HG03558 (cell line): Measurements from ENCODE around the gene SCAMP3.

ENCODE experiments used
- ATAC-seq: cut with Tn5 transposase; IDR thresholded peaks from one replicate; pipeline ENCODE4 v1.9.1; 2021; ENCODE audit warnings: moderate number of reproducible peaks; ENCODE audit not compliant: unreplicated experiment; ENCODE audit errors: extremely low read depth

The SCAMP3 gene

DNA sequence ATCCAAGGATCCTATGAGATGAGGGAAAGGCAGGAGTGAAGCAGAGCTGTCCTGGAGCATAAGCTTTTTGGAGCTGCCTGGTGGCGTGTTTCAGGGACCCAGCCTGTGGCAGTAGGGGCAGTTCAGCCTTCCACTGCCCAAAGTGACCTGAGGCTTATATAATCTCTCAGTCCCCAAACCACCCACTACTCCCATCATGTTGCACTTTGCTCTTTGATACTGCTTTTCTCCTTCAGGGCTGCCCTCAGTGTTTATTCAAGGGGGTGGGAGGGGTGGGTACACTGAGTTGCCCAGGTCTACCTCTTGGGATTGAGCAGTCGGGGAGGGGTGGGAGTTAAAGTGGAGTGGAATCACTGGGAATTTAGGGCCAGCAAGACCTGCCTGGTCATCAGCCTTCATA is 24.4 kb upstream of the SCAMP3 start:
- no peak for ATAC-seq

DNA sequence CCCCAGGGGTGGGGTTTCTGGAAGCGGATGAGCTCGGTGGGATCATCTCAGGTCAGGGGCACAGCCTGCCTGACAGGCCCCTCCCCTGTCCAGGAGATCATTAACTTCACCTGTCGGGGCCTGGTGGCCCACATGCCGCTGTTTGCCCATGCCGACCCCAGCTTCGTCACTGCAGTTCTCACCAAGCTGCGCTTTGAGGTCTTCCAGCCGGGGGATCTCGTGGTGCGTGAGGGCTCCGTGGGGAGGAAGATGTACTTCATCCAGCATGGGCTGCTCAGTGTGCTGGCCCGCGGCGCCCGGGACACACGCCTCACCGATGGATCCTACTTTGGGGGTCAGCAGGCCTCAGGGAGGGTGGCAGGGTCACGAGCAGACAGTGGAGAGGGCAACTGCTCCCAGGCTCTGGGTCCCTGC is 23.5 kb upstream of the SCAMP3 start:
- ATAC-seq, result no peak

DNA sequence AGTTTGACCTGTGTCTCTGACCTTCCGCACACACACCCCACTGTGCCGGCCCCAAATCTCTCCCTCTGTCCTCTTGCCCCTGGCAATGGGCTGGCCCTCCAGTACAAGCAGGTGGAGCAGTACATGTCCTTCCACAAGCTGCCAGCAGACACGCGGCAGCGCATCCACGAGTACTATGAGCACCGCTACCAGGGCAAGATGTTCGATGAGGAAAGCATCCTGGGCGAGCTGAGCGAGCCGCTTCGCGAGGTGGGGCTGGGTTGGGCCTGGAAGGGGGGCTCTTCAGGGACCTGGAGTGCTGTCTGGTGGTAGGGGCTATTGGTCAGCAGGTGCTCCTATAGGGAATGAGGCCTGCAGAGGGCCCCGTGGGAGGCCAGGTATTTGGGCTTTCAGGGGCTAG is 22.9 kb upstream of the SCAMP3 start:
- ATAC-seq, result no peak

DNA sequence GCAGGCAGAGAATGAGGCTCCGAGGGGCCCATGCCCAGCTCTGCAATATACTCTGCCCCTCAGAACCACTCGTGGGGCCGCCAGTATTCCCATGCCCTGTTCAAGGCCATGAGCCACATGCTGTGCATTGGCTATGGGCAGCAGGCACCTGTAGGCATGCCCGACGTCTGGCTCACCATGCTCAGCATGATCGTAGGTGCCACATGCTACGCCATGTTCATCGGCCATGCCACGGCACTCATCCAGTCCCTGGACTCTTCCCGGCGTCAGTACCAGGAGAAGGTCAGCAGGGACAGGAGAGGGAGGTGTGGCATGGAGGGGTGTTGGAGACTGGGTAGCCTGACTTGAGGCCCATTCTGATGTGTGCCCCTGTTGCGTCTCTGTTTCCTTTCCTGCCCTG is 22.3 kb upstream of the SCAMP3 start:
- ATAC-seq, result no peak

DNA sequence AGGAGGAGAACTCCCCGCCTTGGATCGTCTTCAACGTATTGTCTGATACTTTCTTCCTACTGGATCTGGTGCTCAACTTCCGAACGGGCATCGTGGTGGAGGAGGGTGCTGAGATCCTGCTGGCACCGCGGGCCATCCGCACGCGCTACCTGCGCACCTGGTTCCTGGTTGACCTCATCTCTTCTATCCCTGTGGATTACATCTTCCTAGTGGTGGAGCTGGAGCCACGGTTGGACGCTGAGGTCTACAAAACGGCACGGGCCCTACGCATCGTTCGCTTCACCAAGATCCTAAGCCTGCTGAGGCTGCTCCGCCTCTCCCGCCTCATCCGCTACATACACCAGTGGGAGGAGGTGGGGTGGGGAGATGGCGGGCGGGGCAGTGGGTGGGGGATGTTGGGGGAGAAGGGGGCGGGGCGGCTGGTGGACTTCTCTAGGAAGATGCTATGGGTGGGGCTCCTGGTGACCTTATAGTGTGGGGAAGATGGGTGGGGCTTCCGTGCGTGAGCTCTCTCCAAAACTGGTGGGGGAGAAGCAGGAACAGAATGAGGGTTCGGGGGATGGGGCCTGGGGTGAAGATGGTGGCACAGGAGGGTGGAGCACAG is 20.4 kb upstream of the SCAMP3 start:
- ATAC-seq, result no peak

DNA sequence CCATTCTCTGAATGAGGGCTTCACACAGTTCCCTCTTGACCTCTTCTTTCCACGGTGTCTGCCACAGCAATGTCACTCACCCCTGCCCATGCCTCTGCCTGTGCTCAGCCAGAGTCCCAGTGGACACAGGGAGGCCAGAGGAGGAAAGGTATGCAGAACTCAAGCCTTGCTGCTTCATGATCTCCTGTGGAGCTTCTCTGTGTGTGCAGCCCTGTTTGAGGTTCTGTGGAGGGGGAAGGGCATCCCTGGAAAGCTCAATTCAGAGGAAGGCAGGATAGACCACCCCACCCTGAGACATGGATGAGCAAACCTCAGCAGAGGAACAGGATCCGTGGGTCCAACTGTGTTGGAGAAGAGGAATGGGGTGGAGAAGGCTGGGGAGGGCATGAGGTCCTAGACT is 17.1 kb upstream of the SCAMP3 start:
- ATAC-seq, result no peak

DNA sequence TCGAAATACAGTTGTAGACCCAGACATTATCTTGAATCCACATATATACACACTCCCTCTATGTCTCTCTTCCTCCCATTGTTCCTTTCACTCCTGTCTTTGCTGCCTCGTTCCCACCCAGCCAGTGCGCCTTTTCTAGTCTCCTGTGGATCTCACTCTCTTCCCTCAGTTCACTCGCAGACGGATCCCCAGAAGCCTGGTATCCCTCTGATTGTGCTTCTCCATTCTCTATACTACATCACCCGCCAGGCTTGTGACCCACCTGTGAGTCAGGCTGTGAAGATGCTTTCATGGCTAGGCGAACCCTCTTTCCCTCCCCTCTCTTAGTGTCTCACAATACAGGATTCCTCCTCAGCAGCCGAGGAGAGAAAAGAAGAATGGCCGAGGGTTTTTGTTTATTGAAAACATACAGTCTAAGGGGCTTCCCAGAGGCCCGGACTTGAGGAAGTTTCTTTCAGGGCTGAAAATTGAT is 16.6 kb upstream of the SCAMP3 start:
- no peak for ATAC-seq

DNA sequence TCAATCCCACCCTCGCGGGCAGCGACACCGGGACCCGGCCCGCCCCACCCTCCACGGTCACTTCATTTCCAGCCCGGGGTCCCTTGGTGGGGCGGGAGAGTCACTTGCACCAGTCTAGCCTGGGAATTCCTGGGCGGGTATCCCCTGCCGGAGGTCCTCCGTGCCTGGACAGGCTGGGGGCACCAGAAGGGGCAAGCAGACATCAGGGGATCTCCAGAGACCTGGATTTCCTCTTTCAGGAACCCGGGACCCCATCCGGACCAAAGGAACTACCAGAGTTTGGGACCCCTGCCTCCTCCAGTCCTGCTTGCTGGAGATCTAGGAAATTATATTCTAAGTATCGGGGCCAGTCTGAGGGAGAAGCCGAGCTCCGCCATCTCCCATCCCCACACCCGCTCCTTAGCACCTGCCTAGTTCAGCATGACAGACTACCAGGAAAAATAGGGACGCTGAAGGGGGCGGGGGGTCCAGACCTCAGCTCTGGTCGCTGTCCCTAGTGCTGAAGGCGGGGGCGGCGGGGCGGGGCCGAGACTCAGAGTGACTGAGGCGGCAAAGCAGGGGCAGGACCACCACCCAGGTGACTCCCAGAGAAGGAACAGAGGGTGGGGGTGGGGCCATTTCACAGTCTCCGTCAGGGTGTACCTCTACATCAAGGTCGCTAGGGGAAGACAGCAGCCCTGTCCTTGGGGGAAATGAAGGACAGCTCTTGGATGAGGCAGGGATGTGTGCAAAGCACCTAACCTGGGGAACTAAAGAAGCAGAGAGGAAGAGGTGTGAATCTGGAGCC is 15.9 kb upstream of the SCAMP3 start:
- no peak for ATAC-seq

DNA sequence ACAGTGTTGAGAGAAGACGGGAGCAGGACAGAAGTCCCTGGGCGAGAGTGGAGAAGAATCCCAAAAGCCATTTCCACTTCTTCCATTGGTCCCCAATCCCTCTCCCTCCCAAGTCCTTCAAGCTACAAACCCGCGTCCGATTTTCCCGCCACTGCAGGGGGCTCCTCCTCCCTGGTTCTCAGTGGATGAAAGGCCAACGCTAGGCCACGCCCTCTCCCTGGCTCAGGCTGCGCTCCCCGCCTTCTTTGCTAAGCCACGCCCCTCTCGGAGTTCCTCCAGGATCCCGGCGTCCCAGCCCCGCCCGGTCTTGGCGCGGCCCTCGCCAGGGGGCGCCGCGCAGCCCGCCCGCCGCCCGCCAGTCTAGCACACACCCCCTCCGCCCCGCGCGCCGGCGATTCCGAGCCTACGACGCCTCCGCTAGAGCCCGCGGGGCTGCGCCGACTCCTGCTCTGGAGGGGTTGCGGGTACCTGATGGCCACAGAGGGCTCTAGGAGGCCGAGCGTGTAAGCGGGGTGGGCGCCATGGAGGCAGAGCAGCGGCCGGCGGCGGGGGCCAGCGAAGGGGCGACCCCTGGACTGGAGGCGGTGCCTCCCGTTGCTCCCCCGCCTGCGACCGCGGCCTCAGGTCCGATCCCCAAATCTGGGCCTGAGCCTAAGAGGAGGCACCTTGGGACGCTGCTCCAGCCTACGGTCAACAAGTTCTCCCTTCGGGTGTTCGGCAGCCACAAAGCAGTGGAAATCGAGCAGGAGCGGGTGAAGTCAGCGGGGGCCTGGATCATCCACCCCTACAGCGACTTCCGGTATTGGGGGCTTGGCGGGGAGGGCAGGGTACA is 15.1 kb upstream of the SCAMP3 start, which contains the start of gene HCN3:
Gene HCN3, plus strand, starts transcription at position 394 of the 832 bp plus-strand sequence. Its CDS starts 128 bp downstream, at position 522.
- ATAC-seq, result no peak

DNA sequence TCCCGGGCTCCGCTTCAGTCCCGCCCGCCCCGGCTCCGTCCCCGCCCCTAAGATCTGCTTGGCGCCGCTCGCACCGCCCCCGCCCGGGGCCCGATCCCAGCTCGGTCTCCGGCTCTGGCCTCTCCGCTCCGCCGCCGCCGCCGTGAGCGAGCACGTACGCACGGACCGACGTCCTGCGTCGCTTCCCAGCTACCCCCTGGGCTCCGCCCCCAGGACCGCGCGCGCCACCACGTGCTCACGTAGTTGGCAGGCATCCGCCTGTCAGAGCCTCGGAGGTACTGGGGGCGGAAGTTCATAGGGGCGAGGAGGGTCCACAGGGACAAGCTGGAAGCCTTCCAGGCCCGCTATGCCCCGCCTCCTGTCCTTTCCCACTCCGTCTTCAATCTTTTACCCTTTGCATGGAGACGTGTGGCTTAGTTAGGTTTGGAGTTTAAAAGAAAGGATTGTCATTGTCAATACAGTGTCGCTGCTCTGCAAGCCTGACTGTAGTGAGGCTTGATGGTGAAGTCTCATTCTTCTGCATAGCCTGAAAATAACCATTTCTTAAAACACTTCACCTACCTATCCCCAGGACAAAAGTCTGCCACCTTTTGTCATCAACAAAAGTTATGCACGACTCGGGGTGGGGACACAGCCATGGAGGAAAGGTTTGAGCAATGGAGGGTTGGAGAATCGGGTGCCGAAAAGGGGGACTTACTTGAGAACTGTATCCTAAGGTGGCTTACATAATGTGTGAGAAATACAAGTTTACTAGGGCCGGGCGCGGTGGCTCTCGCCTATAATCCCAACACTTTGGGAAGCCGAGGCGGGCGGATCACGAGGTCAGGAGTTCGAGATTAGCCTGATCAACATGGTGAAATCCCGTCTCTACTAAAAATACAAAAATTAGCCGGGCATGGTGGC is 11.4 kb upstream of the SCAMP3 start, which contains the start of gene CLK2:
Gene CLK2, minus strand, starts transcription at position 162 of the 903 bp plus-strand sequence. CDS start 2,527 bp downstream, outside the sequence.
- peak; percentile 55 for ATAC-seq

DNA sequence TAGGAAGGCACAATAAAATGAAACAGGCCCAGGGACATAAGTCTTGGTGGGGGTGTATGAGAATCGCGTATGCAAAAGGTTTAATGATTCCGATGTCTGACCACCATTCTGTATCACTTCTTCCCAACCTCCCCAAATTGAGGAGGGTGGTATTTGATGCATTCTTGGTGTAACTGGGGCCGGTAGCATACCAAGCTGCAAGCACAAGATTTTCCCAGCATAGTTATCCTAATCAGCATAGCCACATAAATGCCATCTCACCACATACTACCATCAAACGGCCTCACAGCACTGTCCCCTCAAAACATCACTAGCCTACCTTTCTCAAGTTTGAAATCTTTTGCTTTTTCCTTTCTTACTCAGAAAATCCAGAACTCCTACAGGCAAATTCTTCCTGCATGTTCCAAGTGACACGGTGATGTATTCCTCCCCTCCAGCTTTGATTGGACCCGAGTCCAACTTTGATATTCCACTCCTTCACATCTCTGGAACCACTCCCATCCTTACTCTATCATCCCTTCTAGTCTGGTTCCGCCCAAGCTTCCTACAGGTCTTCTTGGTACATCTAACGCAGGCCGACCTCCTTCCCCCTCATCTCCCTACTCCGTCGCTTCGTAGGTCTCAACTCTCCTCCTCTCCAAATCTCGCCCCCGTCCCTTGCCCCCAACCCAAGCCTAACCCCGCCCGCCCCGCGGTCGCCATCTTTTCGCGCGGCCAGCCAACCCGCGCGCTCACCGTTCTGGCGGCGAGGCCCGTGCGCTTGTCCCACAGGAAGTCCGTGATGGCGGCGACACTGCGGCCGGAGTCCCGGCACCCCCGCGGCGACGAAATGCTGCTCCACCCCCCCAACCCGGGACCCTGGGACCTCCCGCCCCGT is 10.5 kb upstream of the SCAMP3 start:
- peak; percentile 7 for ATAC-seq

DNA sequence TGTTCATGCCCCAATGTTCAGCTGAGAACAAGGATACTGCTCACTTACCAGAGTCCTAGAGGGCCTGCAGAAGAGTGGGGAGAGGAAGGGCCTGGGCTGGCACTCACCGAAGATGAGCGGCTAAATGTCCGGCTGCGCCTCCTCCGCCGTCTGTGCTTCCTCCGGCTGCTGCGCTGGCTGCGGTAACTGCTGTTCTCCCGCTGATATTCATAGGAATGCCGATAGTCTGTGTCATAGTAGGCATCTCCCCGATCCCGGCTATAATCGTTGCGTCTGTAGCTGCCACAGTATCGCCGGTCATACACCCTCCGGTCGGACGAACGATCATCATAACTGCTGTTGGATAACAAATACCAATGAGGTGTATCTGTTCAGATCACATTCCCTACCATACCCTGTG is 7.2 kb upstream of the SCAMP3 start:
- no peak for ATAC-seq

DNA sequence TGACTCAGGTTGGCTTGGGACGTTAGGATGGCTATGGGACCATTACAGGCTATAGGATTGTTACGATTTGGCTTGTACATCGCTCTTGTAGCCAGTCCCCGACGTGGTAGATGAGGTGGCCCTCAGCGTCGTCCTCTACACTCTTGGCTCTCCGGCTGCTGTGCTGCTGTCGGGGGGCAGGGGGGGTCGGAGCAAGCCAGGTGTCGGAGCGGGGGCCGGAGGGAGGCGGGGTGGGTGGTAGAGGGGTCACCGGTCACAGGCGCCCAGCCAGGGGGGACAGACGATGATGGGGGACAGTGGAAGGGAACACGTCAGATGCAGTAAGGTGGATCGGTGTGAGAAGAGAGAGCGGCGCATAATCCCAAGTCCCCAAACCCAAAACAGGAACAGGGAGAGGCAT is 6.5 kb upstream of the SCAMP3 start:
- no peak for ATAC-seq

DNA sequence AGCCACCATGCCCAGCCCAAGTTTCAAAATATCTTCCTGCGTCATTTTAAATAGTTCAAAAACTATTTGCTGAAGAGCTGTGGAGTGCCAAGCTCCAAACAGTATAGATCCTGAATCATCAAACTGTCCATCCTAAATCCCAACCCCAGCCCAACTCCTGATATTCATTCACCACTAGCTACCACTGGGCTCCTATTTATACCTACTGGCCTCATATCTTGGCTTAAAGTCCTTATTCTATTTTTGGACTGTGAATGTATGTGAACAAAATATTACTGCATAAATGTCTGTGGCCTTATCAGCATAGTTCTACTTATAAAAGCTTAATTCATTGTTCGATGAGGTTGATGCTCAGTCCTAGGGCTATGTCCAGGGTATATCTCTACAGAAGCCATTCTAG is 5.2 kb upstream of the SCAMP3 start:
- ATAC-seq, result no peak

DNA sequence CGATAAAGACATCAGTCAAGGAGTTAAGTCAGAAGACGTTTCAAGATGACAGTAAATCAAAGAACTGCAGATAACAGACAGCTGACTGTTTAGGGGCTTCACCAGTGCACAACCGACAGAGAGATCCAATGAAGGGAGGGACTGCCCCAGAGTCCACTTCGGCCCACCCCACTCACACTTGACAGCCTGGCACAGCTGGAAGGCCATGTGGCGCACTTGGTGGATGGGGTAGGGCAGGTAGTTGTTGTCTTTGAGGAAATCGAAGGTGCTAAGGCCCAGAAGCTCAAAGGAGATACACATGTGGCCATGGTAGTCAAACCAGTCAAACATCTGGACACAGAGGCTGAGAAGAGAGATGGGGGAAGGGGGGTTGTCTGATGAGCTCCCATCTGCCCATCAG is 4.4 kb upstream of the SCAMP3 start:
- ATAC-seq, result no peak

DNA sequence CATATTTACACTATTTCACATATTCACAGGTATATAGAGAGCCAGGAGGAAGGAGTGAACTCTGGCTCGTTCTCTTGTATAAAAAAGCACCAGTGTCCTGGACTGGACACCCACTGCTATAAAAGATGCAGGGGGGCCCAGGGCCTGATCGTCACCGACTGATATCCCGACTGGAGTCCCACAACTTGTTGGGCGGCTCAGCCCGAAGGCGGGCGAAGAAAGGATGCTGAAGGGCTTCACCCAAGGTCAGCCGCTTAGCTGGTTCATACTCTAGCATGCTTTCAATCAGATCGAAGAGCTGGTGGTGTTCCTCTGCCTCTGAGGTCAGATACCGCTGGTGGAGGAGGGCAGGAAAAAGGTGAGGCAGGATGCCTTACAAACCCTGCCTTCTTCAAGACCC is 907 bp upstream of the SCAMP3 start:
- ATAC-seq, result no peak

DNA sequence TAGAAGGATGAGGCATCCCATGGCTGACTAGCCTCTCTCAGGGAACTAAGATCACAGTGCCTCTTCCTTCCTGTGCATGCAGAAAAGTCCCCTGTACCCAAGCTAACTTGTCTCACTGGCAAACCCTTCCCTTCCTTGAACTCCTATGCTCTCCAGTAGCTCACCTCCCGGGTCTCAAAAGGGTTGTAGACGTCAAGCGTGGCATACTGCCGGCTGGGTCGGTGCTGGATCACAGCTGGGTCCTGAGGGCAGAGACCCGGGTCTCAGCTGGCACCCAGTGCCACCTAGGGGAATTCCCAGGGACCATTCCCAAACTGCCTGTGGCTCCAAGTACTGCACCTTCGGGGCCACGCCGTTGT is 688 bp downstream of the SCAMP3 start:
- ATAC-seq, result no peak

DNA sequence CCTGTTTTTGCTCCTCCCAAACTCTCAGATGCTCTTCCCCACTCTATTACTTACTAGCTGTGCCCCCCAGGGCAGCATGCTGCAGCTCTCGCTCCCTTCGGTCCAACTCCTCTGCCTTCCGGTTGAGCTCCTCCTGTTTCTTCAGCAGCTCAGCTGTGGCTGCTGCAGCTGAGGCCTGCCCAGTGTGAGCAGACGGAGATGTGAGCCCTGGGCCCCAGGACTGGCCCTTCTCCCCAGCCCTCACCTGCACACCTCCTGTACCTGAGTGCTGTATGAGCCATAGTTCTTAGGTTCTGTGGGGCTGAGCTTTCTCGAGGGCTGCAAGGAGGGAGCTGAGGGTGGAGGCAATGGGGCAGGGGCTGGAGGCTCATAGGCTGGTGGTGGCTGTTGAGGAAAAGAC is 1.9 kb downstream of the SCAMP3 start:
- no peak for ATAC-seq
